ENCODE measurements around the gene SLC6A13. TPM values are rescaled to one million over a fixed set of nuclear protein-coding genes. Genes with fewer than 3 reads are reported as not detected.
"Not testable (repeated sequence)": the region's sequence is repeated elsewhere in the genome, so short reads cannot be mapped to it uniquely, and the experiment has no call there.

SLC6A13 gene
- total RNA-seq, 4 donors from 2014 or later = 5.0 to 24.9 (median 8.8) TPM

- Histone ChIP-seq H3K4me3 (replicated peaks in 1 of 3) (no peak overlapping the region), H3K27ac (no peak overlapping the region), H3K36me3 (no peaks in the 10 kb centered on the region), H3K4me1 (peaks cover 0 to 10% of the 10 kb centered on the region in 2 donors), H3K9me3 (no peaks in the 10 kb centered on the region), H3K27me3 (no peaks in the 10 kb centered on the region)
- intact Hi-C loops (cut with DNase I) = no loop called here
- no peak for DNase-seq
- WGBS, 2 donors = 68 to 77% methylated on average over 10 to 13 of the region's 19 CpGs
- TF ChIP-seq CTCF (IDR thresholded peaks at IDR 0.05) (no peak), POLR2A (IDR thresholded peaks at IDR 0.05) (no peak)
Observed at GRCh38 chr12:220946-221550, 41.6 kb downstream of the SLC6A13 start.

- intact Hi-C loops (cut with DNase I) = no loop called here
- no peak overlapping the region for H3K4me3 ChIP-seq (replicated peaks in 1 of 3)
- WGBS, 2 donors = 39 to 60% methylated on average over 4 to 6 of the region's 6 CpGs
- H3K9me3 ChIP-seq = no peaks in the 10 kb centered on the region
- no peak for TF ChIP-seq POLR2A (IDR thresholded peaks at IDR 0.05)
- TF ChIP-seq CTCF (IDR thresholded peaks at IDR 0.05) = no peak
- no peaks in the 10 kb centered on the region for H3K36me3 ChIP-seq
- H3K4me1 ChIP-seq = peaks cover 0 to 10% of the 10 kb centered on the region in 2 donors
- no peak overlapping the region for H3K27ac ChIP-seq
- H3K27me3 ChIP-seq = no peaks in the 10 kb centered on the region
- DNase-seq = no peak
Observed at GRCh38 chr12:220491-220890, 42.1 kb downstream of the SLC6A13 start.

GRCh38 chr12:219891-220352, 42.7 kb downstream of the SLC6A13 start:
- no peak overlapping the region for H3K4me3 ChIP-seq (replicated peaks in 1 of 3)
- peak; percentile 89 to 90 for DNase-seq

GRCh38 chr12:218728-219590, 43.7 kb downstream of the SLC6A13 start:
- Histone ChIP-seq H3K27ac (no peak overlapping the region), H3K4me3 (replicated peaks in 1 of 3) (no peak overlapping the region), H3K36me3 (no peaks in the 10 kb centered on the region), H3K9me3 (no peaks in the 10 kb centered on the region), H3K4me1 (peaks cover 5 to 21% of the 10 kb centered on the region in 2 donors), H3K27me3 (no peaks in the 10 kb centered on the region)
- DNase-seq = no peak
- no peak for TF ChIP-seq POLR2A (IDR thresholded peaks at IDR 0.05)
- no peak for TF ChIP-seq CTCF (IDR thresholded peaks at IDR 0.05)
- WGBS, 2 donors = 78 to 87% methylated on average over 30 of the region's 30 CpGs
- intact Hi-C loops (cut with DNase I) = no loop called here

More at GRCh38 chr12:219891-220352, 42.7 kb downstream of the SLC6A13 start:
- intact Hi-C loops (cut with DNase I) = no loop called here
- Histone ChIP-seq H3K27me3 (no peaks in the 10 kb centered on the region), H3K27ac (no peak overlapping the region), H3K9me3 (no peaks in the 10 kb centered on the region), H3K4me1 (peaks cover 0 to 11% of the 10 kb centered on the region in 2 donors), H3K36me3 (no peaks in the 10 kb centered on the region)
- WGBS, 2 donors = 21 to 46% methylated on average over 5 to 16 of the region's 17 CpGs
- TF ChIP-seq CTCF (IDR thresholded peaks at IDR 0.05) = peak; percentile 76 to 97 (median 94)
- no peak for TF ChIP-seq POLR2A (IDR thresholded peaks at IDR 0.05)

GRCh38 chr12:218221-218620, 44.4 kb downstream of the SLC6A13 start:
- TF ChIP-seq POLR2A (IDR thresholded peaks at IDR 0.05) = no peak
- 80 to 88% methylated on average over 3 to 5 of the region's 5 CpGs for WGBS, 2 donors
- no peaks in the 10 kb centered on the region for H3K27me3 ChIP-seq
- no peak overlapping the region for H3K27ac ChIP-seq
- H3K9me3 ChIP-seq = no peaks in the 10 kb centered on the region
- DNase-seq = no peak
- H3K4me1 ChIP-seq = peaks cover 12 to 27% of the 10 kb centered on the region in 2 donors
- intact Hi-C loops (cut with DNase I) = no loop called here
- no peaks in the 10 kb centered on the region for H3K36me3 ChIP-seq
- H3K4me3 ChIP-seq (replicated peaks in 1 of 3) = no peak overlapping the region

GRCh38 chr12:217029-217428, 45.6 kb downstream of the SLC6A13 start:
- H3K27ac ChIP-seq; DNase-seq; H3K9me3 ChIP-seq; intact Hi-C loops (cut with DNase I); H3K4me3 ChIP-seq (replicated peaks in 1 of 3); H3K27me3 ChIP-seq; H3K36me3 ChIP-seq: not testable (repeated sequence)
- 81 to 85% methylated on average over 6 of the region's 6 CpGs for WGBS, 2 donors
- peaks cover 20 to 37% of the 10 kb centered on the region in 2 donors for H3K4me1 ChIP-seq
